GM23338 (cell line): ENCODE results near the gene ZNF628. TPM values are rescaled to one million over a fixed set of nuclear protein-coding genes. Genes with fewer than 3 reads are reported as not detected.

Source experiments
- ATAC-seq: fragments of 200-7000 bp; cut with Tn5 transposase; 3 replicates; pipeline ENCODE4 v1.9.1; 2020
- DNase-seq: peaks from one replicate; pipeline ENCODE4 v3.0.0-alpha.2; 2015; ENCODE audit warnings: low spot score
- H2AFZ ChIP-seq: fragments of 200-600 bp; sonication (generic); 2 replicates; pipeline ENCODE4 v1.8.0; 2016; ENCODE audit warnings: antibody characterized with exemption, mild to moderate bottlenecking, moderate library complexity
- H3F3A ChIP-seq: fragments of 200-600 bp; sonication (generic); replicated peaks from 2 replicates; pipeline ENCODE4 v1.8.0; 2017; ENCODE audit warnings: antibody characterized with exemption, mixed run types, low read depth
- H3K27ac ChIP-seq: fragments of 200-600 bp; sonication (generic); 2 replicates; pipeline ENCODE4 v1.6.1; 2016; ENCODE audit warnings: low read depth
- H3K27me3 ChIP-seq: fragments of 200-600 bp; sonication (generic); 2 replicates; pipeline ENCODE4 v1.8.0; 2016; ENCODE audit warnings: mild to moderate bottlenecking, mixed run types, moderate library complexity; ENCODE audit not compliant: insufficient read depth
- H3K36me3 ChIP-seq: fragments of 200-600 bp; sonication (generic); 2 replicates; pipeline ENCODE4 v1.8.0; 2016; ENCODE audit warnings: mild to moderate bottlenecking; ENCODE audit not compliant: insufficient read depth
- H3K4me1 ChIP-seq: fragments of 200-600 bp; sonication (generic); 2 replicates; pipeline ENCODE4 v1.8.0; 2016; ENCODE audit warnings: mild to moderate bottlenecking, moderate library complexity; ENCODE audit not compliant: insufficient read depth
- H3K4me2 ChIP-seq: fragments of 200-600 bp; sonication (generic); 2 replicates; pipeline ENCODE4 v1.7.1; 2017; ENCODE audit warnings: mixed run types
- H3K4me3 ChIP-seq: fragments of 200-600 bp; sonication (generic); 2 replicates; pipeline ENCODE4 v1.6.1; 2016; ENCODE audit warnings: mixed run types
- H3K79me2 ChIP-seq: fragments of 200-600 bp; sonication (generic); replicated peaks from 2 replicates; pipeline ENCODE4 v1.8.0; 2017; ENCODE audit warnings: mild to moderate bottlenecking; ENCODE audit not compliant: insufficient read depth
- H3K9me2 ChIP-seq: fragments of 200-600 bp; sonication (generic); 2 replicates; pipeline ENCODE4 v1.8.0; 2017; ENCODE audit not compliant: insufficient read depth
- H4K20me1 ChIP-seq: fragments of 200-600 bp; sonication (generic); replicated peaks from 2 replicates; pipeline ENCODE4 v1.8.0; 2017; ENCODE audit warnings: mild to moderate bottlenecking; ENCODE audit not compliant: insufficient read depth
- H3K27ac Mint-ChIP-seq: 2 replicates; pipeline ENCODE4 v1.8.0; 2020; ENCODE audit warnings: inconsistent platforms, mild to moderate bottlenecking, moderate library complexity, mixed read lengths
- H3K27me3 Mint-ChIP-seq: 3 replicates; pipeline ENCODE4 v1.8.0; 2022; ENCODE audit warnings: low read depth, mild to moderate bottlenecking, moderate library complexity, mixed read lengths, inconsistent platforms; ENCODE audit not compliant: insufficient read depth, poor library complexity
- H3K36me3 Mint-ChIP-seq: 3 replicates; pipeline ENCODE4 v1.8.0; 2021; ENCODE audit warnings: low read depth, mild to moderate bottlenecking, inconsistent platforms, moderate library complexity, mixed read lengths
- H3K4me1 Mint-ChIP-seq: 3 replicates; pipeline ENCODE4 v1.8.0; 2020; ENCODE audit warnings: mild to moderate bottlenecking, inconsistent platforms, mixed read lengths
- H3K4me3 Mint-ChIP-seq: 3 replicates; pipeline ENCODE4 v1.8.0; 2021; ENCODE audit warnings: moderate library complexity, mild to moderate bottlenecking, inconsistent platforms, mixed read lengths
- H3K9me3 Mint-ChIP-seq: 3 replicates; pipeline ENCODE4 v1.8.0; 2020; ENCODE audit warnings: moderate library complexity, mild to moderate bottlenecking, inconsistent platforms, mixed read lengths
- CREB1 ChIP-seq: fragments of 250-450 bp; sonication (Bioruptor Pico); IDR thresholded peaks from 2 replicates; pipeline ENCODE4 v1.5.0; 2020; ENCODE audit warnings: low read depth, mild to moderate bottlenecking, moderate library complexity
- EZH2 ChIP-seq: fragments of 200-600 bp; sonication (generic); IDR thresholded peaks from one replicate; pipeline ENCODE4 v1.8.0; 2017; ENCODE audit warnings: antibody characterized with exemption, mild to moderate bottlenecking, low read depth; ENCODE audit not compliant: unreplicated experiment
- EZH2phosphoT487 ChIP-seq: fragments of 200-600 bp; sonication (generic); IDR thresholded peaks from one replicate; pipeline ENCODE4 v1.8.1; 2018; ENCODE audit warnings: antibody characterized with exemption; ENCODE audit not compliant: unreplicated experiment
- JUNB ChIP-seq: IDR thresholded peaks from one replicate; pipeline ENCODE4 v1.6.1; 2016; ENCODE audit warnings: antibody characterized with exemption; ENCODE audit not compliant: unreplicated experiment
- NANOG ChIP-seq: IDR thresholded peaks from 2 replicates; pipeline ENCODE4 v1.6.1; 2016; ENCODE audit warnings: antibody characterized with exemption, borderline replicate concordance
- POLR2AphosphoS5 ChIP-seq: IDR thresholded peaks from 2 replicates; pipeline ENCODE4 v1.6.1; 2016; ENCODE audit warnings: antibody characterized with exemption, low read depth
- STAT1 ChIP-seq: IDR thresholded peaks from one replicate; pipeline ENCODE4 v1.6.1; 2016; ENCODE audit warnings: antibody characterized with exemption; ENCODE audit not compliant: unreplicated experiment
- ZNF114 ChIP-seq: fragments of 250-450 bp; sonication (Bioruptor Pico); IDR thresholded peaks from 2 replicates; pipeline ENCODE4 v1.5.0; 2020; ENCODE audit warnings: mild to moderate bottlenecking, moderate library complexity
- ZNF331 ChIP-seq: fragments of 250-450 bp; sonication (Bioruptor Pico); IDR thresholded peaks from 2 replicates; pipeline ENCODE4 v1.5.0; 2020; ENCODE audit warnings: low read depth, mild to moderate bottlenecking, moderate library complexity
- polyA plus RNA-seq: library from polyadenylated mRNA; unstranded; fragments of >200 nt; fragmentation: Nextera tagmentation; extraction: Ambion mirVana; gene quantifications from 2 replicates; pipeline ENCODE4 v1.2.1, GENCODE V29; 2016
- total RNA-seq: library from RNA; depleted of rRNA; stranded (reverse); fragments of >200 nt; shearing (Covaris generic); gene quantifications from 2 replicates; pipeline ENCODE4 v1.2.3, GENCODE V29; 2014
- TF ChIP-seq, protein P1 (sequence below), 2 experiments: fragments of 200-600 bp in 1 of 2; sonication (generic) in 1 of 2; conservative IDR thresholded peaks; 2 replicates each; pipeline versions ENCODE4 v1.5.1 to v1.6.1; 2016 to 2017; ENCODE audit warnings: antibody characterized with exemption in 2 of 2, low read depth in 2 of 2, mild to moderate bottlenecking in 2 of 2, moderate library complexity in 1 of 2
- TF ChIP-seq, protein P2 (sequence below): fragments of 250-450 bp; sonication (Bioruptor Pico); IDR thresholded peaks from 2 replicates; pipeline ENCODE4 v1.5.0; 2020; ENCODE audit warnings: mild to moderate bottlenecking, moderate library complexity
- TF ChIP-seq, protein P3 (sequence below): IDR thresholded peaks from one replicate; pipeline ENCODE4 v1.6.1; 2018; ENCODE audit warnings: antibody characterized with exemption; ENCODE audit not compliant: unreplicated experiment
- TF ChIP-seq, protein P4 (sequence below): IDR thresholded peaks from 2 replicates; pipeline ENCODE4 v1.6.1; 2016; ENCODE audit warnings: antibody characterized with exemption

Gene ZNF628
- total and polyA plus RNA-seq, 2 experiments from 2014 or later, result 4.9 to 10.7 TPM

DNA sequence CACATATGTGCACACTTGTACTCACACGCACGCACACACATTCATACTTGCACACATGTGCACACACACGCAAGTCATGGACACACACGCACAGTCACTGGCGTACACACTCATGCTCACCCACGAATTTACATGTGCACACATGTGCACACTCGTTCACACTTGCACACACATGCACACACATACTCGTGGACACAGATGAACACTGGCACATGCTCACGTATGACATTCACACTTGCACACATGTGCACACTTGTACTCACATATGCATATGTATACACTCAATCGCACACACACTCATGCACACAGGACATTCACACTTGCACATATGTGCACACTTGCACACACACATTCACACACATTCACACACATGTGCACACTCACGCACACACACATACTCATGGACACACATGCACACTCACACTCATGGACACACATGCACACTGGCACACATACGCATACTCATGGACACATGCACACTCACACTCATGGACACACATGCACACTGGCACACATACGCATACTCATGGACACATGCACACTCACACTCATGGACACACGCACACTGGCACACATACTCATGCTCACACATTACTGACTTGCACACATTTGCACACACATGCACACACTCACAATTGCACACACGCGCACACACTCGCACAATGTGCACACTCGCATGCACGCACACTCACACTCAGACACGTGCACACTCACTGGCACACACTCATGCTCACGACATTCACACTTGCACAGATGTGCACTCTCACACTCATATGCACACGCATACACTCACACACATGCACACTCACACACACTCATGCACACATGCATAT lies 51.0 kb downstream of the ZNF628 start:
- no peaks in the 10 kb centered on the region for H3K79me2 ChIP-seq
- Mint-ChIP-seq H3K27me3 (peaks cover 4% of the 10 kb centered on the region), H3K27ac (no peak overlapping the region), H3K9me3 (no peaks in the 10 kb centered on the region), H3K4me3 (no peak overlapping the region), H3K4me1 (peaks cover 3% of the 10 kb centered on the region), H3K36me3 (no peaks in the 10 kb centered on the region)
- H3F3A ChIP-seq, result peaks cover 16% of the 10 kb centered on the region
- no peak overlapping the region for H3K4me3 ChIP-seq
- DNase-seq (no peak), ATAC-seq (no peak)
- no peaks in the 10 kb centered on the region for H3K4me1 ChIP-seq
- no peak overlapping the region for H3K4me2 ChIP-seq
- H3K27me3 ChIP-seq, result no peaks in the 10 kb centered on the region
- TF ChIP-seq NANOG (no peak), CREB1 (CRISPR knock-in tag) (no peak), ZNF114 (no peak), EZH2 (no peak), ZNF331 (CRISPR knock-in tag) (no peak), POLR2AphosphoS5 (no peak), JUNB (no peak), STAT1 (no peak), EZH2phosphoT487 (no peak)
- TF ChIP-seq, protein P1, sequence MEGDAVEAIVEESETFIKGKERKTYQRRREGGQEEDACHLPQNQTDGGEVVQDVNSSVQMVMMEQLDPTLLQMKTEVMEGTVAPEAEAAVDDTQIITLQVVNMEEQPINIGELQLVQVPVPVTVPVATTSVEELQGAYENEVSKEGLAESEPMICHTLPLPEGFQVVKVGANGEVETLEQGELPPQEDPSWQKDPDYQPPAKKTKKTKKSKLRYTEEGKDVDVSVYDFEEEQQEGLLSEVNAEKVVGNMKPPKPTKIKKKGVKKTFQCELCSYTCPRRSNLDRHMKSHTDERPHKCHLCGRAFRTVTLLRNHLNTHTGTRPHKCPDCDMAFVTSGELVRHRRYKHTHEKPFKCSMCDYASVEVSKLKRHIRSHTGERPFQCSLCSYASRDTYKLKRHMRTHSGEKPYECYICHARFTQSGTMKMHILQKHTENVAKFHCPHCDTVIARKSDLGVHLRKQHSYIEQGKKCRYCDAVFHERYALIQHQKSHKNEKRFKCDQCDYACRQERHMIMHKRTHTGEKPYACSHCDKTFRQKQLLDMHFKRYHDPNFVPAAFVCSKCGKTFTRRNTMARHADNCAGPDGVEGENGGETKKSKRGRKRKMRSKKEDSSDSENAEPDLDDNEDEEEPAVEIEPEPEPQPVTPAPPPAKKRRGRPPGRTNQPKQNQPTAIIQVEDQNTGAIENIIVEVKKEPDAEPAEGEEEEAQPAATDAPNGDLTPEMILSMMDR (conservative IDR thresholded peaks at IDR 0.05; ENCODE audit: low read depth in 2 of 2), result no peak
- TF ChIP-seq, protein P2, sequence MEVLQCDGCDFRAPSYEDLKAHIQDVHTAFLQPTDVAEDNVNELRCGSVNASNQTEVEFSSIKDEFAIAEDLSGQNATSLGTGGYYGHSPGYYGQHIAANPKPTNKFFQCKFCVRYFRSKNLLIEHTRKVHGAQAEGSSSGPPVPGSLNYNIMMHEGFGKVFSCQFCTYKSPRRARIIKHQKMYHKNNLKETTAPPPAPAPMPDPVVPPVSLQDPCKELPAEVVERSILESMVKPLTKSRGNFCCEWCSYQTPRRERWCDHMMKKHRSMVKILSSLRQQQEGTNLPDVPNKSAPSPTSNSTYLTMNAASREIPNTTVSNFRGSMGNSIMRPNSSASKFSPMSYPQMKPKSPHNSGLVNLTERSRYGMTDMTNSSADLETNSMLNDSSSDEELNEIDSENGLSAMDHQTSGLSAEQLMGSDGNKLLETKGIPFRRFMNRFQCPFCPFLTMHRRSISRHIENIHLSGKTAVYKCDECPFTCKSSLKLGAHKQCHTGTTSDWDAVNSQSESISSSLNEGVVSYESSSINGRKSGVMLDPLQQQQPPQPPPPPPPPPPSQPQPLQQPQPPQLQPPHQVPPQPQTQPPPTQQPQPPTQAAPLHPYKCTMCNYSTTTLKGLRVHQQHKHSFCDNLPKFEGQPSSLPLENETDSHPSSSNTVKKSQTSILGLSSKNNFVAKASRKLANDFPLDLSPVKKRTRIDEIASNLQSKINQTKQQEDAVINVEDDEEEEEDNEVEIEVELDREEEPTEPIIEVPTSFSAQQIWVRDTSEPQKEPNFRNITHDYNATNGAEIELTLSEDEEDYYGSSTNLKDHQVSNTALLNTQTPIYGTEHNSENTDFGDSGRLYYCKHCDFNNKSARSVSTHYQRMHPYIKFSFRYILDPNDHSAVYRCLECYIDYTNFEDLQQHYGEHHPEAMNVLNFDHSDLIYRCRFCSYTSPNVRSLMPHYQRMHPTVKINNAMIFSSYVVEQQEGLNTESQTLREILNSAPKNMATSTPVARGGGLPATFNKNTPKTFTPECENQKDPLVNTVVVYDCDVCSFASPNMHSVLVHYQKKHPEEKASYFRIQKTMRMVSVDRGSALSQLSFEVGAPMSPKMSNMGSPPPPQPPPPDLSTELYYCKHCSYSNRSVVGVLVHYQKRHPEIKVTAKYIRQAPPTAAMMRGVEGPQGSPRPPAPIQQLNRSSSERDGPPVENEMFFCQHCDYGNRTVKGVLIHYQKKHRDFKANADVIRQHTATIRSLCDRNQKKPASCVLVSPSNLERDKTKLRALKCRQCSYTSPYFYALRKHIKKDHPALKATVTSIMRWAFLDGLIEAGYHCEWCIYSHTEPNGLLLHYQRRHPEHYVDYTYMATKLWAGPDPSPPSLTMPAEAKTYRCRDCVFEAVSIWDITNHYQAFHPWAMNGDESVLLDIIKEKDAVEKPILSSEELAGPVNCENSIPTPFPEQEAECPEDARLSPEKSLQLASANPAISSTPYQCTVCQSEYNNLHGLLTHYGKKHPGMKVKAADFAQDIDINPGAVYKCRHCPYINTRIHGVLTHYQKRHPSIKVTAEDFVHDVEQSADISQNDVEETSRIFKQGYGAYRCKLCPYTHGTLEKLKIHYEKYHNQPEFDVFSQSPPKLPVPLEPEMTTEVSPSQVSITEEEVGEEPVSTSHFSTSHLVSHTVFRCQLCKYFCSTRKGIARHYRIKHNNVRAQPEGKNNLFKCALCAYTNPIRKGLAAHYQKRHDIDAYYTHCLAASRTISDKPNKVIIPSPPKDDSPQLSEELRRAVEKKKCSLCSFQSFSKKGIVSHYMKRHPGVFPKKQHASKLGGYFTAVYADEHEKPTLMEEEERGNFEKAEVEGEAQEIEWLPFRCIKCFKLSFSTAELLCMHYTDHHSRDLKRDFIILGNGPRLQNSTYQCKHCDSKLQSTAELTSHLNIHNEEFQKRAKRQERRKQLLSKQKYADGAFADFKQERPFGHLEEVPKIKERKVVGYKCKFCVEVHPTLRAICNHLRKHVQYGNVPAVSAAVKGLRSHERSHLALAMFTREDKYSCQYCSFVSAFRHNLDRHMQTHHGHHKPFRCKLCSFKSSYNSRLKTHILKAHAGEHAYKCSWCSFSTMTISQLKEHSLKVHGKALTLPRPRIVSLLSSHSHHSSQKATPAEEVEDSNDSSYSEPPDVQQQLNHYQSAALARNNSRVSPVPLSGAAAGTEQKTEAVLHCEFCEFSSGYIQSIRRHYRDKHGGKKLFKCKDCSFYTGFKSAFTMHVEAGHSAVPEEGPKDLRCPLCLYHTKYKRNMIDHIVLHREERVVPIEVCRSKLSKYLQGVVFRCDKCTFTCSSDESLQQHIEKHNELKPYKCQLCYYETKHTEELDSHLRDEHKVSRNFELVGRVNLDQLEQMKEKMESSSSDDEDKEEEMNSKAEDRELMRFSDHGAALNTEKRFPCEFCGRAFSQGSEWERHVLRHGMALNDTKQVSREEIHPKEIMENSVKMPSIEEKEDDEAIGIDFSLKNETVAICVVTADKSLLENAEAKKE (CRISPR knock-in tag), result no peak
- TF ChIP-seq, protein P3, sequence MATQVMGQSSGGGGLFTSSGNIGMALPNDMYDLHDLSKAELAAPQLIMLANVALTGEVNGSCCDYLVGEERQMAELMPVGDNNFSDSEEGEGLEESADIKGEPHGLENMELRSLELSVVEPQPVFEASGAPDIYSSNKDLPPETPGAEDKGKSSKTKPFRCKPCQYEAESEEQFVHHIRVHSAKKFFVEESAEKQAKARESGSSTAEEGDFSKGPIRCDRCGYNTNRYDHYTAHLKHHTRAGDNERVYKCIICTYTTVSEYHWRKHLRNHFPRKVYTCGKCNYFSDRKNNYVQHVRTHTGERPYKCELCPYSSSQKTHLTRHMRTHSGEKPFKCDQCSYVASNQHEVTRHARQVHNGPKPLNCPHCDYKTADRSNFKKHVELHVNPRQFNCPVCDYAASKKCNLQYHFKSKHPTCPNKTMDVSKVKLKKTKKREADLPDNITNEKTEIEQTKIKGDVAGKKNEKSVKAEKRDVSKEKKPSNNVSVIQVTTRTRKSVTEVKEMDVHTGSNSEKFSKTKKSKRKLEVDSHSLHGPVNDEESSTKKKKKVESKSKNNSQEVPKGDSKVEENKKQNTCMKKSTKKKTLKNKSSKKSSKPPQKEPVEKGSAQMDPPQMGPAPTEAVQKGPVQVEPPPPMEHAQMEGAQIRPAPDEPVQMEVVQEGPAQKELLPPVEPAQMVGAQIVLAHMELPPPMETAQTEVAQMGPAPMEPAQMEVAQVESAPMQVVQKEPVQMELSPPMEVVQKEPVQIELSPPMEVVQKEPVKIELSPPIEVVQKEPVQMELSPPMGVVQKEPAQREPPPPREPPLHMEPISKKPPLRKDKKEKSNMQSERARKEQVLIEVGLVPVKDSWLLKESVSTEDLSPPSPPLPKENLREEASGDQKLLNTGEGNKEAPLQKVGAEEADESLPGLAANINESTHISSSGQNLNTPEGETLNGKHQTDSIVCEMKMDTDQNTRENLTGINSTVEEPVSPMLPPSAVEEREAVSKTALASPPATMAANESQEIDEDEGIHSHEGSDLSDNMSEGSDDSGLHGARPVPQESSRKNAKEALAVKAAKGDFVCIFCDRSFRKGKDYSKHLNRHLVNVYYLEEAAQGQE, result no peak
- TF ChIP-seq, protein P4, sequence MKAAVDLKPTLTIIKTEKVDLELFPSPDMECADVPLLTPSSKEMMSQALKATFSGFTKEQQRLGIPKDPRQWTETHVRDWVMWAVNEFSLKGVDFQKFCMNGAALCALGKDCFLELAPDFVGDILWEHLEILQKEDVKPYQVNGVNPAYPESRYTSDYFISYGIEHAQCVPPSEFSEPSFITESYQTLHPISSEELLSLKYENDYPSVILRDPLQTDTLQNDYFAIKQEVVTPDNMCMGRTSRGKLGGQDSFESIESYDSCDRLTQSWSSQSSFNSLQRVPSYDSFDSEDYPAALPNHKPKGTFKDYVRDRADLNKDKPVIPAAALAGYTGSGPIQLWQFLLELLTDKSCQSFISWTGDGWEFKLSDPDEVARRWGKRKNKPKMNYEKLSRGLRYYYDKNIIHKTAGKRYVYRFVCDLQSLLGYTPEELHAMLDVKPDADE, result no peak
- H3K36me3 ChIP-seq, result no peaks in the 10 kb centered on the region
- no peak overlapping the region for H2AFZ ChIP-seq
- H3K27ac ChIP-seq, result no peak overlapping the region
- no peaks in the 10 kb centered on the region for H4K20me1 ChIP-seq
- H3K9me2 ChIP-seq, result no peaks in the 10 kb centered on the region
